BE2C (cell line): Measurements from ENCODE around the gene CFAP43.

Experiments used
- DNase-seq: peaks from one replicate; pipeline ENCODE4 v3.0.0-alpha.2; 2020
- H3K27me3 ChIP-seq: fragments of 250-450 bp; sonication (Bioruptor Pico); 2 replicates; pipeline ENCODE4 v1.5.1; 2020; ENCODE audit warnings: mild to moderate bottlenecking
- H3K36me3 ChIP-seq: fragments of 250-450 bp; sonication (Bioruptor Pico); 2 replicates; pipeline ENCODE4 v1.5.1; 2020; ENCODE audit warnings: mild to moderate bottlenecking
- H3K4me1 ChIP-seq: fragments of 250-450 bp; sonication (Bioruptor Pico); 2 replicates; pipeline ENCODE4 v1.5.1; 2020
- H3K4me3 ChIP-seq: 2 replicates; pipeline ENCODE4 v1.5.1; 2011; ENCODE audit warnings: low read depth, low read length
- H3K9me3 ChIP-seq: fragments of 250-450 bp; sonication (Bioruptor Pico); 2 replicates; pipeline ENCODE4 v1.5.1; 2020
- TF ChIP-seq, protein P1 (sequence below): IDR thresholded peaks from 2 replicates; pipeline ENCODE4 v1.5.1; 2012; ENCODE audit warnings: mild to moderate bottlenecking, low read depth, low read length

CFAP43 gene

GRCh38 chr10:104274762-104275721 is 42.9 kb upstream of the CFAP43 start:
- TF ChIP-seq, protein P1, sequence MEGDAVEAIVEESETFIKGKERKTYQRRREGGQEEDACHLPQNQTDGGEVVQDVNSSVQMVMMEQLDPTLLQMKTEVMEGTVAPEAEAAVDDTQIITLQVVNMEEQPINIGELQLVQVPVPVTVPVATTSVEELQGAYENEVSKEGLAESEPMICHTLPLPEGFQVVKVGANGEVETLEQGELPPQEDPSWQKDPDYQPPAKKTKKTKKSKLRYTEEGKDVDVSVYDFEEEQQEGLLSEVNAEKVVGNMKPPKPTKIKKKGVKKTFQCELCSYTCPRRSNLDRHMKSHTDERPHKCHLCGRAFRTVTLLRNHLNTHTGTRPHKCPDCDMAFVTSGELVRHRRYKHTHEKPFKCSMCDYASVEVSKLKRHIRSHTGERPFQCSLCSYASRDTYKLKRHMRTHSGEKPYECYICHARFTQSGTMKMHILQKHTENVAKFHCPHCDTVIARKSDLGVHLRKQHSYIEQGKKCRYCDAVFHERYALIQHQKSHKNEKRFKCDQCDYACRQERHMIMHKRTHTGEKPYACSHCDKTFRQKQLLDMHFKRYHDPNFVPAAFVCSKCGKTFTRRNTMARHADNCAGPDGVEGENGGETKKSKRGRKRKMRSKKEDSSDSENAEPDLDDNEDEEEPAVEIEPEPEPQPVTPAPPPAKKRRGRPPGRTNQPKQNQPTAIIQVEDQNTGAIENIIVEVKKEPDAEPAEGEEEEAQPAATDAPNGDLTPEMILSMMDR, result peak; percentile 73
- Histone ChIP-seq H3K27me3 (peaks cover 3% of the 10 kb centered on the region; the same call in 1 of the 2 replicates), H3K9me3 (no peaks in the 10 kb centered on the region), H3K4me1 (no peaks in the 10 kb centered on the region), H3K4me3 (peak overlapping the region; percentile 17; the same call in 1 of the 2 replicates), H3K36me3 (no peaks in the 10 kb centered on the region)
- DNase-seq, result peak; percentile 55

GRCh38 chr10:104273899-104274575 is 41.9 kb upstream of the CFAP43 start:
- peaks cover 3% of the 10 kb centered on the region; the same call in 1 of the 2 replicates for H3K27me3 ChIP-seq
- DNase-seq, result no peak
- no peaks in the 10 kb centered on the region for H3K9me3 ChIP-seq
- no peaks in the 10 kb centered on the region for H3K4me1 ChIP-seq
- TF ChIP-seq, protein P1, result no peak
- no peaks in the 10 kb centered on the region for H3K36me3 ChIP-seq
- no peak overlapping the region for H3K4me3 ChIP-seq

- Histone ChIP-seq H3K4me3 (no peak overlapping the region), H3K4me1 (no peaks in the 10 kb centered on the region), H3K27me3 (peaks cover 3% of the 10 kb centered on the region; the same call in 1 of the 2 replicates), H3K9me3 (no peaks in the 10 kb centered on the region), H3K36me3 (no peaks in the 10 kb centered on the region)
- TF ChIP-seq, protein P1, result no peak
- DNase-seq, result no peak
Observed at GRCh38 chr10:104273286-104273685, 41.1 kb upstream of the CFAP43 start.

DNA sequence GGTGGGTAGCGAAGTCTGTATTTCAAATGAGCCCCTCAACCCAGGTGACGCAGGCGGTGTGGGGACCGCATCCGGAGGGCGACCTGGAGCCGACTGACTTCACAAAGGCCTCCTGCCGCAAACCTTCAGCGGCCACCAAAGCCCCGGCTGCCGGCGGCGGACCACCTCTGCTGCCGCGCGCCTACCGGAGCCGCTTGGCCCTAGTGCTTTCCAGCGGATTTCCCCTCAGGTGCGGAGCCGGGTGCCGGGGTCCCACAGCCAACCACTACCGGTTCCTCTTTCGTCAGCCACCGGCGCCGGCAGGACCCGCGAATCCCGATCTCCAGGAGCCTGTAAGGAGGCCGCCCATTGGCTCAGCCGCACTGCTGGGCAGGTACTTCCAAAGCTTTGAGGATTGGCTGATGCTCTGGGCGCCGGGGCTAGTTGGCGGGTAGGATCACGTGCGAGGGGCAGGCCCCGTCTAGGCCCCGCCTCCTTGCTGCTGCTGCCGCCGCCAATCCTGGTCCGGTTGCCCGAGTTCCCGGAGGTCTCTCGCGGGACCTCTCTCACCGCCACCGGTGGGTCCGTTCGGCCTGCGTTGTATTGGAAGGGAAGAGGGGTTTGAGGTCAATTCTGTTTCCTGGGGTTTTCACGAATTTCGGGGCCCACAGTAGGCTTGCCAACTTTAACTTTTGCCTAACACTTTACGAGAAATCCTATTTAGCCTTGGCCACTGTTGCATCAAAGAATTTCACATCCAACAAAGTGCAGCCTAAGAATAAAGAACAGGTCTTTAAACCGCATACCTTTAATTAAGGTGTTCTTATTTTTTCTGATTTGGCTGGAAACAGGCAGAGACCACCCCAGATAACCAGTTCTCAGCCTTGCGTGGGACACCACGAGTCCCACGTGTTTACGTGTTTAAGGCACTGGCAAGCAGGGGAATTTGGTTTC is 36.8 kb upstream of the CFAP43 start, which contains the start of gene GSTO2:
Gene GSTO2 (plus strand): TSS at position 472 of the 933 bp plus-strand sequence. CDS start 5,732 bp downstream, outside the sequence.
- peak; percentile 98 for DNase-seq
- Histone ChIP-seq H3K27me3 (no peaks in the 10 kb centered on the region), H3K4me1 (no peaks in the 10 kb centered on the region; the same call in 1 of the 2 replicates), H3K9me3 (no peaks in the 10 kb centered on the region), H3K4me3 (peak within 1 kb of the TSS; percentile 93), H3K36me3 (peaks cover 21% of the 10 kb centered on the region)
- TF ChIP-seq, protein P1, result no peak

GRCh38 chr10:104268405-104268712 is 36.2 kb upstream of the CFAP43 start:
- Histone ChIP-seq H3K36me3 (peaks cover 26% of the 10 kb centered on the region), H3K4me3 (peak overlapping the region; percentile 93), H3K27me3 (no peaks in the 10 kb centered on the region), H3K9me3 (no peaks in the 10 kb centered on the region), H3K4me1 (no peaks in the 10 kb centered on the region; the same call in 1 of the 2 replicates)
- DNase-seq, result no peak
- TF ChIP-seq, protein P1, result no peak
